Gastrocnemius medialis (tissue), 4 donors: ENCODE data around the gene SUSD1.

Experiments used
- CTCF ChIP-seq, 5 experiments: fragments of 450-650 bp in 3 of 5; fragments of 200-600 bp in 2 of 5; sonication (generic) in 2 of 5; IDR thresholded peaks in 4 of 5; conservative IDR thresholded peaks in 1 of 5; 1 replicate in 4 of 5; 2 replicates in 1 of 5; pipeline ENCODE4 v1.5.1; 2016 to 2019; ENCODE audit warnings: antibody characterized with exemption in 5 of 5, mild to moderate bottlenecking in 3 of 5, moderate library complexity in 3 of 5
- POLR2A ChIP-seq, 2 donors: fragments of 450-650 bp; IDR thresholded peaks; one replicate each; pipeline ENCODE4 v1.6.1; 2017; ENCODE audit warnings: antibody characterized with exemption in 2 of 2, mild to moderate bottlenecking in 2 of 2, moderate library complexity in 2 of 2

GRCh38 chr9:111991179-111991578 is 183.9 kb downstream of the SUSD1 start:
- TF ChIP-seq CTCF (IDR thresholded peaks at IDR 0.05 in 4 of 5, conservative IDR thresholded peaks at IDR 0.05 in 1 of 5) (no peak), POLR2A (IDR thresholded peaks at IDR 0.05) (no peak)
